Activated CD8-positive, alpha-beta memory T cell treated with anti-CD3 and anti-CD28 coated beads for 36 hours (primary cell): Measurements from ENCODE around the gene CEP89. TPM values are rescaled to one million over a fixed set of nuclear protein-coding genes. Genes with fewer than 3 reads are reported as not detected.
"Not testable (repeated sequence)": the region's sequence is repeated elsewhere in the genome, so short reads cannot be mapped to it uniquely, and the experiment has no call there.

Experiments used
- CTCF ChIA-PET: fragments of 350-600 bp; sonication (Branson Sonifier 250); formaldehyde crosslinking; loops from one replicate; lab custom pipeline; 2021; ENCODE audit warnings: antibody characterized with exemption; lab: Charles Lee
- POLR2A ChIA-PET: fragments of 350-600 bp; sonication (Branson Sonifier 250); formaldehyde crosslinking; loops from one replicate; lab custom pipeline; 2021; ENCODE audit warnings: antibody characterized with exemption; lab: Charles Lee
- total RNA-seq, 2 experiments: library from RNA; stranded (reverse); gene quantifications; one replicate each; pipeline ENCODE4 v1.2.3, GENCODE V29; 2021

The CEP89 gene
- total RNA-seq, 2 experiments from 2014 or later = 18.5 to 19.5 TPM

DNA sequence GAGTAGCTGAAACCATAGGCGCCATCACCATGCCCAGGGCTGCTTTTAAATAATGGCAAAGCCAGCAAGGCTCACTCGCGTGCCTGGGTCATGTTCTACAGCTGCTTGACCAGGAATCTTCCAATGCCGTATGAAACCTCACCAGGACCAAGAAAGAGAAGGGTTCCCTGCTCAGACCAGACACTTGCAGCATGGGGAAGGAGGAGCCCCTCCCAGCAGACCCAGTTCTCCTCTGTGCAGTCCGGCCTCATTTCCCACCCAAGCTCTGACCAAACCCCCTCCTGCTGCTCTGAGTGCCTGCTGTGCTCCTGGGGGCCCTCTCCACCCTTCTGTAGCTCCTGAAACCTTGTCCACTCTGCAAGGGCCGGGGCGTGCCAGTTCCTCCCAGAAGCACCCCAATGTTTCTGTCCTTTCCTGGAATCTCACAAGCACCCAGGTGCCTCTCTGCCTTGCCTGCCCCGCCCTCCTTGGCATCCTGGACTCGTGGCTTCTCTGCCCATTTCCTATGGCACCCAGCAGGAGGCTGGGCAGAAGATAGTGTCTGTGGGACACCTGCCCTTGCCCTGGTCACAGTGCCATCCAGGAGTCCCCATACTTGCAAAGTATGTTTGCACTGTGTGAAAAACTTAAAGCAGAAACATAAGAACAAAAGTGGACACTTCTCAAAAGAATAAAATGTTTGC lies 95.4 kb downstream of the CEP89 start:
- ChIA-PET POLR2A (no interaction called here), CTCF (no interaction called here)

DNA sequence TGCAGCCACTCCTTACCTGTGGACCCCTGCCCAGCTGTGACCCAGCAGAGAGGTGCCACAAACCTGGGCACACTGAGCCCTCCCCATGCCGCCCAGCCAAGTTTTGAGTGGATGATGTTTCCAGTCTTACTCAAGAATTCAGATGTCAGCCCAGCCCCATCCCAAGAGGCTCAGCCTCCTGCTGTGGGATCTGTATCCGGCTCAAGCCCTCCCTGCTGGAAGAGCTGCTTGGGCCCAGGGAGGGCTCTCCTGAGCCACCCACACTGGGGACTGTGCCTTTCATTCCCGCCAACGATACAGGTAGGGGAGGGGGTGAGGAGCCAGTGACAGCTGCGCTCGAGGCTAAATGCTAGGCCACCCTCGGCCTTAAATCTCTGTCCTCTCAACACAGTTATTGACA lies 96.3 kb downstream of the CEP89 start:
- ChIA-PET POLR2A (no interaction called here), CTCF (no interaction called here)

- ChIA-PET POLR2A (no interaction called here), CTCF (no interaction called here)
Observed at GRCh38 chr19:32874605-32875004, 97.2 kb downstream of the CEP89 start.

DNA sequence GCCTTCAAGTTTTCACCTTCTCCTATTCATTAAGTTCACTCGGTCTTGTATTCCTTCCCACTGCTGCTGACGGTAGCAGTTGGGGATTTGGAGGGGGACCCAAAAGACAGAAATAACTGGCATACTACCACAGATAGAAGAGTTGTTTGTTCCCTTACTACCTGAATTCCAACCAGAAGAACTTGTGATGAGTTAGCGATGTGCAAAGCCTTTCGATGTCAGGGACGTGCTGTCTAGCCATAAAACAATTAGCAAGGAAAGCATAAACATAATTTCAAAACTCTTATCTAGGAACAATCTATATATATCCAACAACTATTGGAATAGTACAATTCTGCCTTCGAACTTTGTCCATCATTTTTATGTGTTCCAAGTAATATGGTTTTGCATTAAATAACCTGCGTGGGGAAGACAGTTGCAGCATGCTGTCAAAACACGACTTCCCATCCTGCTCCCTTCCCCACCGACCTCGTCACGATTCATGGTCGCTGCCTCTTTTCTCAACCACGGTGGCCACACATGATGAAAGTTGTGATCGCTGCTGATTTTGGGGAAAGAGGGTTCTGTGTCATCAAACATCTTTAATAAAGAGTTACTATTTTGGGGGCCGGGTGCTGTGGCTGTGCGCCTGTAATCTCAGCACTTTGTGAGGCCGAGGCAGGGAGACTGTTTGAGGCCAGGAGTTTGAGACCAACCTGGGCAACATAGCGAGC lies 98.4 kb downstream of the CEP89 start:
- ChIA-PET POLR2A (no interaction called here), CTCF (no interaction called here)

DNA sequence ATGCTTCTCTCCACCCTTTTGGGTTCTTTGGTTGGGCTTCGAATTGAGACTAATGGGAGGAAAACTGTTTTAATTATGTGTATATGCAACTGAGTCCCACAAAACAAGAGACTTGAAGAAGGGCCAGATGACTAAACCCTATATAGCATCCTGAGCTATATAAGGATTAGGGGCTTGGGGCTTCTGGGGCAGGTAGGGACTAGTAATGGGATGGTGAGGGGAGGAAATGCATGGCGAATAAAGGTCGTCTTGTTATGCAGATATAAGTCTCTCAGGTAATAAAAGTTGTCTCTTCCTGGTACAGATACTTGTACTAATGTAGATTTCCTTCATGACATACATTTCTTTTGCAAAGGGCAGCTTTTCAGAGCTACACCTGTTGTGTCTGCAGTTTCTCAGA lies 99.4 kb downstream of the CEP89 start:
- ChIA-PET CTCF (no interaction called here), POLR2A (no interaction called here)

- CTCF ChIA-PET = no interaction called here
- POLR2A ChIA-PET = no interaction called here
Observed at GRCh38 chr19:32870981-32871451, 100.7 kb downstream of the CEP89 start.

GRCh38 chr19:32869966-32870573 lies 101.7 kb downstream of the CEP89 start:
- POLR2A ChIA-PET = no interaction called here
- CTCF ChIA-PET = interaction anchor here (1.0 kb wide), 1 partner anchor 35 kb away, joined by 3 read pairs; no protein-coding TSS in a partner anchor

DNA sequence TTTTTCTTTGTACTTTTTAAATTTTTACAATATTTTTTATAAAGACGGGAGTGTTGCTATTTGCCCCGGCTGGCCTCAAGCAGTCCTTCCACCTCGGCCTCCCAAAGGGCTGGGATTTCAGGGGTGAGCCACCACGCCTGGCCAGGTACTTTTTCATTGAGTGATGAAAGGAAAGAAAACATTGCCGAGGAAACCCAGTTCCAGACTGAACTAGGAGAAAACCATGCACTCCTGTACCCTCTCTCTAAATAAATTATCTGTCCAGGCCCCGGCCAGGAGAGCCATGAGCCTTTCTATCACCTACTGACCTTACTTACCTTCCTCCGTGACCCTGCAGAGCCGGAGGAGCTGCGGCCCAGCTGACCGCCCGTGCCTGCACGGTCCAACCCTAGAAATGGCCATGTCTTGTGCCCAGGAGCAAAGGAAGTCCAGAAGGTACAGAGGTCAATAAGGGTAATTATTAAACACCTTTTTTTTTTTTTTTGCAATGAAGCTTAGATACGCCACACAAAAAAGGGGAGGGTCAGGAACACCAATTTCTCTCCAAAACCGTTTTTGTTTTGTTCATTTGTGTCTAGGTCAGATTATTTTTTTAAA lies 102.3 kb downstream of the CEP89 start, which contains the start of gene SLC7A9:
SLC7A9 (minus strand) TSS at position 399 of the 597 bp plus-strand sequence. CDS start 1,233 bp downstream, outside the sequence.
- ChIA-PET POLR2A (no interaction called here), CTCF (interaction anchor here (1.0 kb wide), 1 partner anchor 36 kb away, joined by 3 read pairs; no protein-coding TSS in a partner anchor)

GRCh38 chr19:32868206-32868950 lies 103.4 kb downstream of the CEP89 start:
- POLR2A ChIA-PET = no interaction called here
- CTCF ChIA-PET = no interaction called here

- CTCF ChIA-PET = not testable (repeated sequence)
- POLR2A ChIA-PET = interaction anchor here (0.6 kb wide), 1 partner anchor 120 kb away, joined by 3 read pairs; no protein-coding TSS in a partner anchor
Observed at GRCh38 chr19:32867436-32867835, 104.3 kb downstream of the CEP89 start.

DNA sequence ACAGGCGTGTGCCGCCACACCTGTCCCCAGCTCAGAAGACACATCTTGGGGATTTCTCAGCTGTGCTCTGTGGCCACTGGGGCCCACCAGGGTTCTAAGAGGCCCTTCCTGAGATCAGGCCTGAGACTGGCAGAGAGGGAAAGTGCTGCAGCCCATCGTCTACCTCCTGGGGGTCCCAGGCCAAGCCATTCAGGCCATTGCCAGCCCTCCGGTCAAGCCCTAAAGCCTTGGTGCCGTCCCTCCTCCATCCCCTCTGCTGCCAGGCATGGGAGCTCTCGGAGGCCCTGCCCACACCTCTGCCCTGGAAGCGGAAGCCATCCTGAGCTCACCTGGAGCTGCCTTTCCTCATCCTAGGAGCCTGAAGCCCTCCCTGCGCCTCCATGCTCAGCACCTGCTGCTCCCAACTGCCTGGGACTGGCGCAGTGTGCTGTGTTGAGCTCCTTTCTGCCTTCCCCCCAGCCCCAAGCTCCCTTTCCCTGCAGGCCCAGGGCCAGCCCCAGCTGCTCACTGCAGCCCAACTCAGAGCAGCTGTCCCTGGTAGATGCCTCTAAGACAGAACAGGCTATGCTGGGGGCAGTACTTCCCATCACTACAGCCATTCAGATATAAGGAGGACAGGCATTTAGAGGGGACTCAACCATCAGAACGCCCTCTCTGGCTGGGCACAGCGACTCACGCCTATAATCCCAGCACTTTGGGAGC lies 105.0 kb downstream of the CEP89 start:
- POLR2A ChIA-PET = no interaction called here
- CTCF ChIA-PET = no interaction called here

GRCh38 chr19:32866061-32866460 lies 105.7 kb downstream of the CEP89 start:
- CTCF ChIA-PET = interaction anchor here (0.6 kb wide), 1 partner anchor 103 kb away, joined by 3 read pairs; no protein-coding TSS in a partner anchor
- POLR2A ChIA-PET = no interaction called here

GRCh38 chr19:32865326-32865725 lies 106.4 kb downstream of the CEP89 start:
- POLR2A ChIA-PET = no interaction called here

GRCh38 chr19:32864318-32865007 lies 107.3 kb downstream of the CEP89 start:
- CTCF ChIA-PET = no interaction called here
- POLR2A ChIA-PET = no interaction called here

More at GRCh38 chr19:32865326-32865725, 106.4 kb downstream of the CEP89 start:
- CTCF ChIA-PET = interaction anchor here (0.6 kb wide), 1 partner anchor 104 kb away, joined by 3 read pairs; no protein-coding TSS in a partner anchor

GRCh38 chr19:32863841-32864240 lies 107.9 kb downstream of the CEP89 start:
- CTCF ChIA-PET = no interaction called here
- POLR2A ChIA-PET = no interaction called here

- ChIA-PET CTCF (interaction anchor here (0.6 kb wide), 1 partner anchor 776 kb away, joined by 3 read pairs; no protein-coding TSS in a partner anchor), POLR2A (no interaction called here)
Observed at GRCh38 chr19:32863301-32863700, 108.5 kb downstream of the CEP89 start.

GRCh38 chr19:32862741-32863140 lies 109.0 kb downstream of the CEP89 start:
- ChIA-PET CTCF (interaction anchor here (0.6 kb wide), 1 partner anchor 777 kb away, joined by 3 read pairs; no protein-coding TSS in a partner anchor), POLR2A (no interaction called here)

DNA sequence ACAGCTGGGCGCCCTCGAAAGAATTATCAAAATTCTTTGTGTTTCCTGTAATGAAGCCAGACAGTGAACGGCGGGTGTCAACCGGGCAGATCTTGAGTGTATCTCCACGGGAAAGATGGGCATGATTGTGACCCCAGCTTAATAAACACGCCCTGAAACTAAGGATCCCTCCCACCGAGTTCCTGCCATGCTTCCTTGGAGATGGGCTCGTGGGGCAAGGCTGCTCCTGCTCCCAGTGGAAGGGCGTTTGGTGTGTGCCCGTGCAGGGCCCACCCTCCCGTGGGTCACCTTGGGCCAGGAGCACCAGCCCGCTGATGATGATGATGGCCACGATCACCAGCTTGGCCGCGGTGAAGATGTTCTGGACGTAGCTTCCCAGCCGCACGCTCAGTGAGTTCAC lies 109.6 kb downstream of the CEP89 start:
- CTCF ChIA-PET = no interaction called here
- POLR2A ChIA-PET = interaction anchor here (0.6 kb wide), 1 partner anchor 82 kb away, joined by 3 read pairs; no protein-coding TSS in a partner anchor
